HCT116 (cell line): ENCODE data around the gene MACIR. TPM values are rescaled to one million over a fixed set of nuclear protein-coding genes. Genes with fewer than 3 reads are reported as not detected.

Experiments
- ATAC-seq: fragments of 200-7000 bp; cut with Tn5 transposase; 2 replicates; pipeline ENCODE4 v1.9.1; 2020; ENCODE audit warnings: mild to moderate bottlenecking, moderate library complexity
- BruUV-seq: library from RNA; stranded (reverse); fragments of 400-500 nt; replicated peaks from 2 replicates; lab custom pipeline; 2021; lab: Mats Ljungman, UMichigan
- CTCF ChIA-PET: fragments of 300-600 bp; sonication (Branson Sonifier 250); formaldehyde crosslinking; loops from one replicate; lab custom pipeline; 2021; ENCODE audit warnings: antibody characterized with exemption; lab: Charles Lee
- POLR2A ChIA-PET: fragments of 300-600, 350-600 bp; sonication (Branson Sonifier 250); formaldehyde crosslinking; loops from one replicate; lab custom pipeline; 2021; ENCODE audit warnings: antibody characterized with exemption; lab: Charles Lee
- RAD21 ChIA-PET, 2 experiments: fragments of 300-600 bp; sonication (Branson Sonifier 250); formaldehyde crosslinking; loops; one replicate each; lab custom pipeline; 2023; ENCODE audit warnings: low total read pairs in 2 of 2; ENCODE audit not compliant: uncharacterized antibody in 2 of 2, unreplicated experiment in 2 of 2, low non-redundant PET in 1 of 2; lab: Charles Lee
- DNase-seq: peaks from one replicate; pipeline ENCODE4 v3.0.0-alpha.2; 2010; ENCODE audit warnings: low read depth, low spot score
- H2AFZ ChIP-seq: fragments of 200-600 bp; shearing (Covaris generic), sonication (generic); 2 replicates; pipeline ENCODE4 v1.6.1; 2017; ENCODE audit warnings: low read depth, mixed run types, mixed read lengths, antibody characterized with exemption, low read length; ENCODE audit not compliant: poor library complexity, severe bottlenecking
- H3K27ac ChIP-seq: 2 replicates; pipeline ENCODE4 v1.5.1; 2012; ENCODE audit warnings: low read depth, low read length
- H3K27me3 ChIP-seq: fragments of 200-600 bp; sonication (generic); 2 replicates; pipeline ENCODE4 v1.6.1; 2016; ENCODE audit warnings: mixed run types, low read length, mixed read lengths; ENCODE audit not compliant: insufficient read depth
- H3K36me3 ChIP-seq, 2 experiments: fragments of 200-500 bp in 1 of 2; fragments of 200-600 bp in 1 of 2; sonication (Bioruptor generic) in 1 of 2; sonication (generic) in 1 of 2; 2 replicates each; pipeline versions ENCODE4 v1.5.1 to v1.6.1; 2014 to 2016; ENCODE audit warnings: low read length in 2 of 2, inconsistent platforms in 1 of 2, mixed read lengths in 1 of 2, mixed run types in 1 of 2; ENCODE audit not compliant: insufficient read depth in 2 of 2, control insufficient read depth in 1 of 2
- H3K4me1 ChIP-seq, 2 experiments: fragments of 200-600 bp in 1 of 2; sonication (generic) in 1 of 2; 2 replicates each; pipeline versions ENCODE4 v1.5.1 to v1.6.1; 2012 to 2017; ENCODE audit warnings: low read length in 2 of 2, inconsistent platforms in 1 of 2, mild to moderate bottlenecking in 1 of 2, mixed read lengths in 1 of 2, mixed run types in 1 of 2, moderate library complexity in 1 of 2; ENCODE audit not compliant: insufficient read depth in 2 of 2, control insufficient read depth in 1 of 2
- H3K4me2 ChIP-seq: fragments of 200-600 bp; sonication (generic); 2 replicates; pipeline ENCODE4 v1.6.1; 2017; ENCODE audit warnings: mixed run types, low read length, mixed read lengths
- H3K4me3 ChIP-seq, 2 experiments: fragments of 200-600 bp in 1 of 2; sonication (generic) in 1 of 2; replicated peaks in 1 of 2; 2 replicates each; pipeline ENCODE4 v1.5.1; 2011 to 2016; ENCODE audit warnings: low read length in 2 of 2, control low read depth in 1 of 2, low read depth in 1 of 2, mild to moderate bottlenecking in 1 of 2, mixed read lengths in 1 of 2, mixed run types in 1 of 2
- H3K79me2 ChIP-seq: fragments of 200-600 bp; sonication (generic); 2 replicates; pipeline ENCODE4 v1.6.1; 2017; ENCODE audit warnings: mild to moderate bottlenecking, mixed run types, low read length, moderate library complexity, mixed read lengths; ENCODE audit not compliant: insufficient read depth
- H3K9ac ChIP-seq: fragments of 200-600 bp; sonication (generic); 2 replicates; pipeline ENCODE4 v1.6.1; 2016; ENCODE audit warnings: low read length, mixed read lengths
- H3K9me2 ChIP-seq: fragments of 200-600 bp; sonication (generic), shearing (Covaris generic); 2 replicates; pipeline ENCODE4 v1.6.1; 2017; ENCODE audit warnings: mixed run types, mild to moderate bottlenecking, moderate library complexity; ENCODE audit not compliant: insufficient read depth
- H3K9me3 ChIP-seq, 2 experiments: fragments of 200-500 bp in 1 of 2; fragments of 200-600 bp in 1 of 2; sonication (Bioruptor generic) in 1 of 2; sonication (generic) in 1 of 2; 2 replicates each; pipeline ENCODE4 v1.6.1; 2014 to 2017; ENCODE audit warnings: low read length in 2 of 2, mixed read lengths in 2 of 2, inconsistent platforms in 1 of 2, low read depth in 1 of 2, mild to moderate bottlenecking in 1 of 2, mixed run types in 1 of 2, moderate library complexity in 1 of 2; ENCODE audit not compliant: control insufficient read depth in 1 of 2, insufficient read depth in 1 of 2
- H4K20me1 ChIP-seq: fragments of 200-600 bp; sonication (generic), shearing (Covaris generic); 2 replicates; pipeline ENCODE4 v1.6.1; 2017; ENCODE audit warnings: mixed run types, mild to moderate bottlenecking, moderate library complexity; ENCODE audit not compliant: insufficient read depth
- CBX3 ChIP-seq: IDR thresholded peaks from 2 replicates; pipeline ENCODE4 v1.6.1; 2012; ENCODE audit warnings: low read depth
- CEBPB ChIP-seq: IDR thresholded peaks from 2 replicates; pipeline ENCODE4 v1.6.1; 2012; ENCODE audit warnings: low read depth
- EGR1 ChIP-seq: IDR thresholded peaks from 2 replicates; pipeline ENCODE4 v1.6.1; 2012; ENCODE audit warnings: low read depth
- ELF1 ChIP-seq: IDR thresholded peaks from 2 replicates; pipeline ENCODE4 v1.6.1; 2012; ENCODE audit warnings: low read depth, borderline replicate concordance
- EZH2phosphoT487 ChIP-seq: fragments of 200-600 bp; IDR thresholded peaks from 2 replicates; pipeline ENCODE4 v1.6.1; 2018; ENCODE audit warnings: antibody characterized with exemption, borderline replicate concordance
- FOSL1 ChIP-seq: IDR thresholded peaks from 2 replicates; pipeline ENCODE4 v1.6.1; 2012; ENCODE audit warnings: low read depth
- POLR2AphosphoS5 ChIP-seq: IDR thresholded peaks from 2 replicates; pipeline ENCODE4 v1.6.1; 2011; ENCODE audit warnings: mild to moderate bottlenecking, low read depth, low read length, moderate library complexity
- RAD21 ChIP-seq: IDR thresholded peaks from 2 replicates; pipeline ENCODE4 v1.6.1; 2012; ENCODE audit warnings: low read depth, mild to moderate bottlenecking
- SIN3A ChIP-seq: IDR thresholded peaks from 2 replicates; pipeline ENCODE4 v1.6.1; 2012; ENCODE audit warnings: low read depth
- SRF ChIP-seq: IDR thresholded peaks from 2 replicates; pipeline ENCODE4 v1.6.1; 2012; ENCODE audit warnings: low read depth
- YY1 ChIP-seq: IDR thresholded peaks from 2 replicates; pipeline ENCODE4 v1.6.1; 2011; ENCODE audit warnings: low read length, low read depth, moderate library complexity, mild to moderate bottlenecking; ENCODE audit not compliant: insufficient replicate concordance; ENCODE audit errors: extremely low read depth
- ZNF274 ChIP-seq: fragments of 200-500 bp; sonication (Bioruptor generic); IDR thresholded peaks from 2 replicates; pipeline ENCODE4 v1.6.1; 2014; ENCODE audit warnings: mild to moderate bottlenecking, low read depth, low read length, inconsistent platforms
- intact Hi-C: fragments of 100-400 bp; cut with micrococcal nuclease; formaldehyde crosslinking; loops from 2 replicates; pipeline ENCODE4 v1.10.0; 2022
- total RNA-seq: library from RNA; stranded (reverse); gene quantifications from one replicate; pipeline ENCODE4 v1.2.1, GENCODE V29; 2021; ENCODE audit not compliant: unreplicated experiment
- TF ChIP-seq, protein P1 (sequence below): IDR thresholded peaks from 2 replicates; pipeline ENCODE4 v1.6.1; 2012; ENCODE audit warnings: low read depth
- TF ChIP-seq, protein P2 (sequence below): IDR thresholded peaks from 2 replicates; pipeline ENCODE4 v1.6.1; 2012
- TF ChIP-seq, protein P3 (sequence below): IDR thresholded peaks from 2 replicates; pipeline ENCODE4 v1.6.1; 2012

The MACIR gene
- total RNA-seq, 1 experiment from 2014 or later, result 10.4 TPM

DNA sequence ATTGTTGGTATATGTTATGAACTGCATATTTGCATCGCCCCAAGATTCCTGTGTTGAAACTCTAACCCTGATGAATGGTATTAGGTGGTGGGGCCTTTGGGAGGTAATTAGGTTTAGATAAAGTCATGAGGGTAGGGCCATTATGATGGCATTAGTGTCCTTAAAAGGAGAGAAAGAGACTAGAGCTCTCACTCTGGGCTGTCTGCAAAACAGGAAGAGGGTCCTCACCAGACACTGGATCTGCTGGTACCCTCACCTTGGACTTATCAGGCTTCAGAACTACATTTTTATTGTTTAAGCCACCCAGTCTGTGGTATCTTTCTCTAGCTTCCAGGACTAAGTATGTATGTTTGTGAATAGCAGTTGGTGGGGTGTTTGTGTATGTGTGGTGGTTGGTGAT lies 68.9 kb downstream of the MACIR start:
- no peak for DNase-seq
- no TSS peak for BruUV-seq
- intact Hi-C loops, result no loop called here
- POLR2A ChIA-PET, result no interaction called here
- CTCF ChIA-PET, result no interaction called here
- Histone ChIP-seq H3K79me2 (no peaks in the 10 kb centered on the region), H3K36me3 (no peaks in the 10 kb centered on the region), H3K4me1 (no peaks in the 10 kb centered on the region), H2AFZ (no peak overlapping the region), H3K9ac (no peak overlapping the region), H3K4me3 (no peak overlapping the region), H3K4me2 (no peak overlapping the region), H3K9me2 (no peaks in the 10 kb centered on the region), H3K27me3 (no peaks in the 10 kb centered on the region), H4K20me1 (no peaks in the 10 kb centered on the region), H3K27ac (no peak overlapping the region), H3K9me3 (no peaks in the 10 kb centered on the region)
- TF ChIP-seq POLR2AphosphoS5 (no peak), ZNF274 (no peak), SIN3A (no peak), RAD21 (no peak), YY1 (no peak), SRF (no peak), ELF1 (no peak), FOSL1 (no peak), EZH2phosphoT487 (no peak), EGR1 (no peak), CBX3 (no peak), CEBPB (no peak)
- TF ChIP-seq, protein P1, sequence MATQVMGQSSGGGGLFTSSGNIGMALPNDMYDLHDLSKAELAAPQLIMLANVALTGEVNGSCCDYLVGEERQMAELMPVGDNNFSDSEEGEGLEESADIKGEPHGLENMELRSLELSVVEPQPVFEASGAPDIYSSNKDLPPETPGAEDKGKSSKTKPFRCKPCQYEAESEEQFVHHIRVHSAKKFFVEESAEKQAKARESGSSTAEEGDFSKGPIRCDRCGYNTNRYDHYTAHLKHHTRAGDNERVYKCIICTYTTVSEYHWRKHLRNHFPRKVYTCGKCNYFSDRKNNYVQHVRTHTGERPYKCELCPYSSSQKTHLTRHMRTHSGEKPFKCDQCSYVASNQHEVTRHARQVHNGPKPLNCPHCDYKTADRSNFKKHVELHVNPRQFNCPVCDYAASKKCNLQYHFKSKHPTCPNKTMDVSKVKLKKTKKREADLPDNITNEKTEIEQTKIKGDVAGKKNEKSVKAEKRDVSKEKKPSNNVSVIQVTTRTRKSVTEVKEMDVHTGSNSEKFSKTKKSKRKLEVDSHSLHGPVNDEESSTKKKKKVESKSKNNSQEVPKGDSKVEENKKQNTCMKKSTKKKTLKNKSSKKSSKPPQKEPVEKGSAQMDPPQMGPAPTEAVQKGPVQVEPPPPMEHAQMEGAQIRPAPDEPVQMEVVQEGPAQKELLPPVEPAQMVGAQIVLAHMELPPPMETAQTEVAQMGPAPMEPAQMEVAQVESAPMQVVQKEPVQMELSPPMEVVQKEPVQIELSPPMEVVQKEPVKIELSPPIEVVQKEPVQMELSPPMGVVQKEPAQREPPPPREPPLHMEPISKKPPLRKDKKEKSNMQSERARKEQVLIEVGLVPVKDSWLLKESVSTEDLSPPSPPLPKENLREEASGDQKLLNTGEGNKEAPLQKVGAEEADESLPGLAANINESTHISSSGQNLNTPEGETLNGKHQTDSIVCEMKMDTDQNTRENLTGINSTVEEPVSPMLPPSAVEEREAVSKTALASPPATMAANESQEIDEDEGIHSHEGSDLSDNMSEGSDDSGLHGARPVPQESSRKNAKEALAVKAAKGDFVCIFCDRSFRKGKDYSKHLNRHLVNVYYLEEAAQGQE, result no peak
- TF ChIP-seq, protein P2, sequence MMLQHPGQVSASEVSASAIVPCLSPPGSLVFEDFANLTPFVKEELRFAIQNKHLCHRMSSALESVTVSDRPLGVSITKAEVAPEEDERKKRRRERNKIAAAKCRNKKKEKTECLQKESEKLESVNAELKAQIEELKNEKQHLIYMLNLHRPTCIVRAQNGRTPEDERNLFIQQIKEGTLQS, result no peak
- TF ChIP-seq, protein P3, sequence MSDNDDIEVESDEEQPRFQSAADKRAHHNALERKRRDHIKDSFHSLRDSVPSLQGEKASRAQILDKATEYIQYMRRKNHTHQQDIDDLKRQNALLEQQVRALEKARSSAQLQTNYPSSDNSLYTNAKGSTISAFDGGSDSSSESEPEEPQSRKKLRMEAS, result no peak
- ATAC-seq, result no peak
- RAD21 ChIA-PET, result no interaction called here
